WTC11 (cell line): ENCODE results near the gene MARVELD1. TPM values are rescaled to one million over a fixed set of nuclear protein-coding genes. Genes with fewer than 3 reads are reported as not detected.
A peak's percentile ranks its signal among the peaks of the same experiment; 100 is the strongest.

Experiments used
- ATAC-seq: fragments of 200-7000 bp; cut with Tn5 transposase; 2 replicates; pipeline ENCODE4 v1.10.0; 2021; ENCODE audit warnings: mild to moderate bottlenecking, moderate library complexity
- CTCF ChIA-PET: fragments of 300-600 bp; sonication (Branson Sonifier 250); formaldehyde crosslinking; loops from one replicate; lab custom pipeline; 2021; ENCODE audit warnings: antibody characterized with exemption; lab: Charles Lee
- POLR2A ChIA-PET: fragments of 350-600 bp; sonication (Branson Sonifier 250); formaldehyde crosslinking; loops from one replicate; lab custom pipeline; 2021; ENCODE audit warnings: antibody characterized with exemption; lab: Charles Lee
- DNase-seq: peaks from one replicate; pipeline ENCODE4 v3.0.0; 2021; ENCODE audit warnings: low spot score
- H3K27ac Mint-ChIP-seq: 2 replicates; pipeline ENCODE4 v1.8.0; 2021; ENCODE audit warnings: mixed read lengths
- H3K27me3 Mint-ChIP-seq: 2 replicates; pipeline ENCODE4 v1.8.0; 2021; ENCODE audit warnings: low read depth, mild to moderate bottlenecking, moderate library complexity, mixed read lengths
- H3K36me3 Mint-ChIP-seq: 2 replicates; pipeline ENCODE4 v1.8.0; 2021; ENCODE audit warnings: mixed read lengths
- H3K4me1 Mint-ChIP-seq: 2 replicates; pipeline ENCODE4 v1.8.0; 2022; ENCODE audit warnings: mixed read lengths
- H3K4me3 Mint-ChIP-seq: 2 replicates; pipeline ENCODE4 v1.8.0; 2021; ENCODE audit warnings: mild to moderate bottlenecking, moderate library complexity, mixed read lengths
- H3K9me3 Mint-ChIP-seq: 2 replicates; pipeline ENCODE4 v1.8.0; 2021; ENCODE audit warnings: mixed read lengths
- AR ChIP-seq: fragments of 250-450 bp; sonication (Bioruptor Pico); IDR thresholded peaks from 2 replicates; pipeline ENCODE4 v1.9.0; 2021; ENCODE audit warnings: mild to moderate bottlenecking
- CREB1 ChIP-seq: sonication (generic); formaldehyde crosslinking; IDR thresholded peaks from 2 replicates; pipeline ENCODE4 v1.8.0; 2023; ENCODE audit warnings: mild to moderate bottlenecking, missing genetic modification reagents
- CREM ChIP-seq: sonication (generic); formaldehyde crosslinking; IDR thresholded peaks from 2 replicates; pipeline ENCODE4 v1.8.1; 2022; ENCODE audit warnings: mild to moderate bottlenecking, missing genetic modification reagents, moderate library complexity
- ERG ChIP-seq: fragments of 250-450 bp; sonication (Bioruptor Pico); IDR thresholded peaks from 2 replicates; pipeline ENCODE4 v1.8.0; 2021; ENCODE audit warnings: mild to moderate bottlenecking
- FOXJ3 ChIP-seq: sonication (generic); formaldehyde crosslinking; IDR thresholded peaks from 2 replicates; pipeline ENCODE4 v1.9.0; 2021; ENCODE audit warnings: missing genetic modification reagents, mild to moderate bottlenecking, borderline replicate concordance
- GRHL2 ChIP-seq: fragments of 250-450 bp; sonication (Bioruptor Pico); IDR thresholded peaks from 2 replicates; pipeline ENCODE4 v1.8.0; 2022; ENCODE audit warnings: mild to moderate bottlenecking, moderate library complexity; ENCODE audit not compliant: insufficient replicate concordance, severe bottlenecking
- IRF2 ChIP-seq: sonication (generic); formaldehyde crosslinking; IDR thresholded peaks from 2 replicates; pipeline ENCODE4 v1.8.0; 2022; ENCODE audit warnings: low read depth, missing genetic modification reagents, borderline replicate concordance
- JUN ChIP-seq: sonication (generic); formaldehyde crosslinking; IDR thresholded peaks from 2 replicates; pipeline ENCODE4 v1.8.0; 2023; ENCODE audit warnings: mild to moderate bottlenecking, missing genetic modification reagents
- MYBL2 ChIP-seq: sonication (generic); formaldehyde crosslinking; IDR thresholded peaks from 2 replicates; pipeline ENCODE4 v1.8.1; 2023; ENCODE audit warnings: mild to moderate bottlenecking, moderate library complexity, missing genetic modification reagents
- NFATC4 ChIP-seq: fragments of 250-450 bp; sonication (Bioruptor Pico); IDR thresholded peaks from 2 replicates; pipeline ENCODE4 v1.9.0; 2021; ENCODE audit warnings: mild to moderate bottlenecking
- NR3C1 ChIP-seq: sonication (generic); formaldehyde crosslinking; conservative IDR thresholded peaks from 2 replicates; pipeline ENCODE4 v1.8.1; 2023; ENCODE audit warnings: low read depth, mild to moderate bottlenecking, missing genetic modification reagents
- OVOL2 ChIP-seq: fragments of 250-450 bp; sonication (Bioruptor Pico); IDR thresholded peaks from 2 replicates; pipeline ENCODE4 v1.9.0; 2021; ENCODE audit warnings: mild to moderate bottlenecking, borderline replicate concordance
- SMAD3 ChIP-seq: sonication (generic); formaldehyde crosslinking; IDR thresholded peaks from 2 replicates; pipeline ENCODE4 v1.8.0; 2022; ENCODE audit warnings: missing genetic modification reagents, mild to moderate bottlenecking, borderline replicate concordance
- SP1 ChIP-seq: sonication (generic); formaldehyde crosslinking; conservative IDR thresholded peaks from 2 replicates; pipeline ENCODE4 v1.8.1; 2022; ENCODE audit warnings: missing genetic modification reagents
- STAT6 ChIP-seq: sonication (generic); formaldehyde crosslinking; conservative IDR thresholded peaks from 2 replicates; pipeline ENCODE4 v1.8.1; 2023; ENCODE audit warnings: mild to moderate bottlenecking, low read depth, missing genetic modification reagents, moderate library complexity
- TEAD1 ChIP-seq: sonication (generic); formaldehyde crosslinking; IDR thresholded peaks from 2 replicates; pipeline ENCODE4 v1.8.0; 2022; ENCODE audit warnings: mild to moderate bottlenecking, missing genetic modification reagents
- TP53 ChIP-seq: sonication (generic); formaldehyde crosslinking; IDR thresholded peaks from 2 replicates; pipeline ENCODE4 v1.8.1; 2023; ENCODE audit warnings: mild to moderate bottlenecking, missing genetic modification reagents
- ZNF317 ChIP-seq: sonication (generic); formaldehyde crosslinking; IDR thresholded peaks from 2 replicates; pipeline ENCODE4 v1.8.1; 2023; ENCODE audit warnings: low read depth, mild to moderate bottlenecking, moderate library complexity, missing genetic modification reagents, borderline replicate concordance
- ZNF396 ChIP-seq: fragments of 250-450 bp; sonication (Bioruptor Pico); IDR thresholded peaks from 2 replicates; pipeline ENCODE4 v1.8.0; 2021; ENCODE audit warnings: mild to moderate bottlenecking, moderate library complexity, borderline replicate concordance
- ZNF512 ChIP-seq: sonication (generic); formaldehyde crosslinking; IDR thresholded peaks from 2 replicates; pipeline ENCODE4 v1.8.1; 2022; ENCODE audit warnings: missing genetic modification reagents, borderline replicate concordance
- total RNA-seq: library from RNA; stranded (reverse); gene quantifications from 3 replicates; pipeline ENCODE4 v1.2.3, GENCODE V29; 2021
- TF ChIP-seq, protein P1 (sequence below): sonication (generic); formaldehyde crosslinking; IDR thresholded peaks from 2 replicates; pipeline ENCODE4 v1.8.0; 2023; ENCODE audit warnings: missing genetic modification reagents
- TF ChIP-seq, protein P2 (sequence below): sonication (generic); formaldehyde crosslinking; IDR thresholded peaks from 2 replicates; pipeline ENCODE4 v1.8.0; 2022; ENCODE audit warnings: mild to moderate bottlenecking, missing genetic modification reagents

MARVELD1 gene
- total RNA-seq, 1 experiment from 2014 or later: 37.7 TPM

DNA sequence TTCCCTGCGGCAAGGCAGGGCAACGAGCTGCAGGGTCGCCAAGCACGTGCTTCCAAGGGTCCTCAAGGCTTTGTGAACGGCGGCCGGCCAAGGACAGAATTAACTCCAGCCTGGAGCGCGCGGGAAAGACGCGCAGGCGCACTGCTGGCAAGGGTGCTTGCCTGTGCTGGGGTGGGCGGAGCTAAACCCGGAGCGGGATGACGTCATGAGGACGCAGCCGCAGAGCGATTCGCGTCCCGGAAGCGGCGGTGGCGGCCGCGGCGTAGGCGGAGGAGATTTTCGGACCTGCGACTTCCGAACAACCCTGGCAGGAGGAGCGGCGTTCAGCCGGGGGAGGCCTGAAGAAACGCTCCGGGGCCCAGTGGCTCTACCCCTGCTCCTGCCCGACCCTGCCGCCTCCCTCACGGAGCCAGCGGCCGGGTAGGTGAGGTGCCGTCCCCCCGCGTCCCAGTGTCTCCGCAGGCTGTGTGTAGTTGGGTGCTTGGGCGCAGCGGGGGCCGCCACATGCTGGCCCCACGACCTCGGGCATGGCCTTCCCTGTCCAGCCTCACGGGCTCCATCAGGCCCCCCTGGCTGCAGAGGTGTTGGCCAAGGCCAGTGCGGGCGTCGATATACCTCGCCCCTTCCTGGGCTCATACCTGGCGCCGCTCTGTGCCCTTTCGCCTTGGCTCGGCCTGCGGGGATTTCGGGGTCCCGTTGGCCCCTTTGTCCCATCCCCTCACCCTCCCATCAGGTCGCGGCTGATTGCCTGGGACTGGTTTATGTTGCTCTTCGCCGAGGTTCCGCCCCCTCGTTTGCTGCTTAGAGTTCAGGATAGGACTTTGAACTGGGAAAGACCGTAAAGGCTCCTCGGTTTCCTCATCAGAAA lies 23.6 kb downstream of the MARVELD1 start, which contains the start of gene ZFYVE27 (continued):
- TF ChIP-seq AR (CRISPR knock-in tag): no peak
- TF ChIP-seq ZNF396 (CRISPR knock-in tag): no peak
- peak; percentile 100 for TF ChIP-seq TEAD1 (CRISPR knock-in tag)
- peak; percentile 100 for TF ChIP-seq TP53 (CRISPR knock-in tag)
- TF ChIP-seq ZNF512 (CRISPR knock-in tag): peak; percentile 97
- TF ChIP-seq CREM (CRISPR knock-in tag): peak; percentile 96
- peak; percentile 91 for TF ChIP-seq ZNF317 (CRISPR knock-in tag)
- TF ChIP-seq GRHL2 (CRISPR knock-in tag): no peak
- TF ChIP-seq OVOL2 (CRISPR knock-in tag): no peak
- TF ChIP-seq, protein P1, sequence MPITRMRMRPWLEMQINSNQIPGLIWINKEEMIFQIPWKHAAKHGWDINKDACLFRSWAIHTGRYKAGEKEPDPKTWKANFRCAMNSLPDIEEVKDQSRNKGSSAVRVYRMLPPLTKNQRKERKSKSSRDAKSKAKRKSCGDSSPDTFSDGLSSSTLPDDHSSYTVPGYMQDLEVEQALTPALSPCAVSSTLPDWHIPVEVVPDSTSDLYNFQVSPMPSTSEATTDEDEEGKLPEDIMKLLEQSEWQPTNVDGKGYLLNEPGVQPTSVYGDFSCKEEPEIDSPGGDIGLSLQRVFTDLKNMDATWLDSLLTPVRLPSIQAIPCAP: peak; percentile 99
- TF ChIP-seq CREB1 (CRISPR knock-in tag): peak; percentile 100
- TF ChIP-seq ERG (CRISPR knock-in tag): no peak
- peak; percentile 96 for TF ChIP-seq IRF2 (CRISPR knock-in tag)
- peak; percentile 97; the same call in 1 of the 2 replicates for TF ChIP-seq STAT6 (CRISPR knock-in tag)
- peak; percentile 96 for TF ChIP-seq FOXJ3 (CRISPR knock-in tag)

DNA sequence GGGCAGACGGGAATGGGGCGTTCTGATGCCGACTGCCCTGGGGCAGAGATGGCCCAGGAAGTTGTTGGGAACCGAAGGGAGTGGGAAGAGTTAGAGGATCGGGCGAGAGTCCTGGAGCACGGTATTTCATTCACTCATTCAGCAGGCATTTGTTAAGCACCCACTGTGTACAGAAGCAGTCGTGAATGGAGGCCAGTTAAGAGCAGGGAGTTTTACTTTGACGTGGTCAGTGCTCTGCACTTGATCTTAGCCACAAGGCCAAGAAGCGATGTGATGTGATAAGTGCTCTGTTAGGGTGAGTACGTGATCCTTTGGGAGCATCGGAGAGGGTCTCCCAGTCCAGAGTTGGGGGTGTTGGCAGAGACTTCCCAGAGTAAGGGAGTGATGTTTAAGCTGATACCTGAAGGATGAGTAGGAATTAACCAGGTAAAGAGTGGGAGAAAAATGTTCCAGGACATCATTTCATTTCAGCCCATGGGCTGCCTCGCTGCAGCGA lies 24.3 kb downstream of the MARVELD1 start:
- CTCF ChIA-PET: no interaction called here
- peak overlapping the region; percentile 87 for H3K4me3 Mint-ChIP-seq
- H3K36me3 Mint-ChIP-seq: peaks cover 34% of the 10 kb centered on the region
- no peak for ATAC-seq
- peaks cover 34% of the 10 kb centered on the region for H3K27me3 Mint-ChIP-seq
- POLR2A ChIA-PET: no interaction called here
- H3K4me1 Mint-ChIP-seq: peaks cover 10% of the 10 kb centered on the region
- DNase-seq: no peak
- peaks cover 14% of the 10 kb centered on the region for H3K9me3 Mint-ChIP-seq
- H3K27ac Mint-ChIP-seq: peak overlapping the region; percentile 73
- TF ChIP-seq AR (CRISPR knock-in tag): no peak
- TF ChIP-seq MYBL2 (CRISPR knock-in tag): no peak
- TF ChIP-seq NR3C1 (CRISPR knock-in tag): no peak
- no peak for TF ChIP-seq JUN (CRISPR knock-in tag)
- TF ChIP-seq, protein P2, sequence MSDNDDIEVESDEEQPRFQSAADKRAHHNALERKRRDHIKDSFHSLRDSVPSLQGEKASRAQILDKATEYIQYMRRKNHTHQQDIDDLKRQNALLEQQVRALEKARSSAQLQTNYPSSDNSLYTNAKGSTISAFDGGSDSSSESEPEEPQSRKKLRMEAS (CRISPR knock-in tag): no peak
- no peak for TF ChIP-seq TEAD1 (CRISPR knock-in tag)
- TF ChIP-seq GRHL2 (CRISPR knock-in tag): no peak
- no peak for TF ChIP-seq NFATC4
- TF ChIP-seq SMAD3 (CRISPR knock-in tag): no peak
- no peak for TF ChIP-seq SP1 (CRISPR knock-in tag)
